WTC11 (cell line): Measurements from ENCODE around the gene ZBTB7C. TPM values are rescaled to one million over a fixed set of nuclear protein-coding genes. Genes with fewer than 3 reads are reported as not detected.

Experiments
- ATAC-seq: fragments of 200-7000 bp; cut with Tn5 transposase; 2 replicates; pipeline ENCODE4 v1.10.0; 2021; ENCODE audit warnings: mild to moderate bottlenecking, moderate library complexity
- CTCF ChIA-PET: fragments of 300-600 bp; sonication (Branson Sonifier 250); formaldehyde crosslinking; loops from one replicate; lab custom pipeline; 2021; ENCODE audit warnings: antibody characterized with exemption; lab: Charles Lee
- POLR2A ChIA-PET: fragments of 350-600 bp; sonication (Branson Sonifier 250); formaldehyde crosslinking; loops from one replicate; lab custom pipeline; 2021; ENCODE audit warnings: antibody characterized with exemption; lab: Charles Lee
- DNase-seq: peaks from one replicate; pipeline ENCODE4 v3.0.0; 2021; ENCODE audit warnings: low spot score
- H3K27ac Mint-ChIP-seq: 2 replicates; pipeline ENCODE4 v1.8.0; 2021; ENCODE audit warnings: mixed read lengths
- H3K27me3 Mint-ChIP-seq: 2 replicates; pipeline ENCODE4 v1.8.0; 2021; ENCODE audit warnings: low read depth, mild to moderate bottlenecking, moderate library complexity, mixed read lengths
- H3K36me3 Mint-ChIP-seq: 2 replicates; pipeline ENCODE4 v1.8.0; 2021; ENCODE audit warnings: mixed read lengths
- H3K4me1 Mint-ChIP-seq: 2 replicates; pipeline ENCODE4 v1.8.0; 2022; ENCODE audit warnings: mixed read lengths
- H3K4me3 Mint-ChIP-seq: 2 replicates; pipeline ENCODE4 v1.8.0; 2021; ENCODE audit warnings: mild to moderate bottlenecking, moderate library complexity, mixed read lengths
- H3K9me3 Mint-ChIP-seq: 2 replicates; pipeline ENCODE4 v1.8.0; 2021; ENCODE audit warnings: mixed read lengths
- CBFB ChIP-seq: sonication (generic); formaldehyde crosslinking; IDR thresholded peaks from 2 replicates; pipeline ENCODE4 v1.8.1; 2022; ENCODE audit warnings: mild to moderate bottlenecking, low read depth, missing genetic modification reagents
- CREB1 ChIP-seq: sonication (generic); formaldehyde crosslinking; IDR thresholded peaks from 2 replicates; pipeline ENCODE4 v1.8.0; 2023; ENCODE audit warnings: mild to moderate bottlenecking, missing genetic modification reagents
- ELF4 ChIP-seq: sonication (generic); formaldehyde crosslinking; IDR thresholded peaks from 2 replicates; pipeline ENCODE4 v1.8.1; 2022; ENCODE audit warnings: low read depth, mild to moderate bottlenecking, moderate library complexity, missing genetic modification reagents
- GTF2I ChIP-seq: fragments of 250-450 bp; sonication (Bioruptor Pico); conservative IDR thresholded peaks from 2 replicates; pipeline ENCODE4 v1.4.0; 2021; ENCODE audit warnings: mild to moderate bottlenecking
- IRF2 ChIP-seq: sonication (generic); formaldehyde crosslinking; IDR thresholded peaks from 2 replicates; pipeline ENCODE4 v1.8.0; 2022; ENCODE audit warnings: low read depth, missing genetic modification reagents, borderline replicate concordance
- MXD4 ChIP-seq: fragments of 250-450 bp; sonication (Bioruptor Pico); IDR thresholded peaks from 2 replicates; pipeline ENCODE4 v1.8.0; 2021; ENCODE audit warnings: mild to moderate bottlenecking, moderate library complexity, borderline replicate concordance
- NFE2L1 ChIP-seq: sonication (generic); formaldehyde crosslinking; IDR thresholded peaks from 2 replicates; pipeline ENCODE4 v1.8.1; 2023; ENCODE audit warnings: missing genetic modification reagents
- NFYB ChIP-seq: sonication (generic); formaldehyde crosslinking; conservative IDR thresholded peaks from 2 replicates; pipeline ENCODE4 v1.8.0; 2022; ENCODE audit warnings: low read depth, missing genetic modification reagents
- NR1H2 ChIP-seq: sonication (generic); formaldehyde crosslinking; IDR thresholded peaks from 2 replicates; pipeline ENCODE4 v1.9.0; 2021; ENCODE audit warnings: mild to moderate bottlenecking, moderate library complexity, missing genetic modification reagents
- SMAD4 ChIP-seq: sonication (generic); formaldehyde crosslinking; IDR thresholded peaks from 2 replicates; pipeline ENCODE4 v1.8.0; 2022; ENCODE audit warnings: mild to moderate bottlenecking, missing genetic modification reagents
- TCF7 ChIP-seq: sonication (generic); formaldehyde crosslinking; IDR thresholded peaks from 2 replicates; pipeline ENCODE4 v1.8.0; 2022; ENCODE audit warnings: mild to moderate bottlenecking, low read depth, missing genetic modification reagents, moderate library complexity
- TEAD1 ChIP-seq: sonication (generic); formaldehyde crosslinking; IDR thresholded peaks from 2 replicates; pipeline ENCODE4 v1.8.0; 2022; ENCODE audit warnings: mild to moderate bottlenecking, missing genetic modification reagents
- ZNF232 ChIP-seq: sonication (generic); formaldehyde crosslinking; IDR thresholded peaks from 2 replicates; pipeline ENCODE4 v1.8.0; 2022; ENCODE audit warnings: mild to moderate bottlenecking, missing genetic modification reagents
- ZNF263 ChIP-seq: sonication (generic); formaldehyde crosslinking; IDR thresholded peaks from 2 replicates; pipeline ENCODE4 v1.8.1; 2022; ENCODE audit warnings: low read depth, mild to moderate bottlenecking, moderate library complexity, missing genetic modification reagents
- ZNF317 ChIP-seq: sonication (generic); formaldehyde crosslinking; IDR thresholded peaks from 2 replicates; pipeline ENCODE4 v1.8.1; 2023; ENCODE audit warnings: low read depth, mild to moderate bottlenecking, moderate library complexity, missing genetic modification reagents, borderline replicate concordance
- total RNA-seq: library from RNA; stranded (reverse); gene quantifications from 3 replicates; pipeline ENCODE4 v1.2.3, GENCODE V29; 2021
- TF ChIP-seq, protein P1 (sequence below): sonication (generic); formaldehyde crosslinking; IDR thresholded peaks from 2 replicates; pipeline ENCODE4 v1.8.0; 2022; ENCODE audit warnings: mild to moderate bottlenecking, missing genetic modification reagents
- TF ChIP-seq, protein P2 (sequence below): fragments of 250-450 bp; sonication (Bioruptor Pico); IDR thresholded peaks from 2 replicates; pipeline ENCODE4 v2.1.2; 2022; ENCODE audit warnings: mild to moderate bottlenecking, moderate library complexity
- TF ChIP-seq, protein P3 (sequence below): fragments of 250-450 bp; sonication (Bioruptor Pico); IDR thresholded peaks from 2 replicates; pipeline ENCODE4 v1.9.0; 2021; ENCODE audit warnings: mild to moderate bottlenecking, borderline replicate concordance
- TF ChIP-seq, protein P4 (sequence below): sonication (generic); formaldehyde crosslinking; IDR thresholded peaks from 2 replicates; pipeline ENCODE4 v1.8.1; 2023; ENCODE audit warnings: mild to moderate bottlenecking, missing genetic modification reagents, moderate library complexity
- TF ChIP-seq, protein P5 (sequence below): fragments of 200-600 bp; IDR thresholded peaks from 2 replicates; pipeline ENCODE4 v1.8.0; 2022; ENCODE audit warnings: antibody characterized with exemption
- TF ChIP-seq, protein P6 (sequence below): fragments of 250-450 bp; sonication (Bioruptor Pico); IDR thresholded peaks from 2 replicates; pipeline ENCODE4 v1.9.0; 2021; ENCODE audit warnings: mild to moderate bottlenecking

Gene ZBTB7C
- total RNA-seq, 1 experiment from 2014 or later: 0.48 TPM

DNA sequence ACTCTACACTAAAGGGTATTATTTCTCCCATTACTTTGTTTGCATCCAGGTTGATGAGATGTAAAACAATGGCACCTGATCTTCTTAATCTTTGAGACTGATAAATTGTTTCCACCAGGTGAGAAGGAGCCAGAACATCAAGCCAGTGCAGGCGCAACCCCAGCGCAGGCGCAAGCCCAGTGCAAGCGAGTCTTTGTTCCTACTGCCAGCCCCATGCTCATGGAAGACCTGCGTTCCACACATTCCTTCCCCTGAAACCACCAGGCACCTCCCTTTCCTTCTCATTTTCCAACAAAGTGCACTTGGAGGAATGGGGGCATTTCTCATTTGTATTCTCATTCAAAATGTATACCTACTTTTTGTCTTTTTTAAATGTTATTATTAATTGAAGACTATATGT lies 290.0 kb downstream of the ZBTB7C start:
- Mint-ChIP-seq H3K36me3 (no peaks in the 10 kb centered on the region), H3K27ac (no peak overlapping the region), H3K9me3 (no peaks in the 10 kb centered on the region), H3K27me3 (no peaks in the 10 kb centered on the region), H3K4me1 (peaks cover 11% of the 10 kb centered on the region), H3K4me3 (no peak overlapping the region)
- DNase-seq (no peak), ATAC-seq (no peak)
- no peak for TF ChIP-seq CREB1 (CRISPR knock-in tag)
- no peak for TF ChIP-seq NFYB (CRISPR knock-in tag)
- ChIA-PET POLR2A (no interaction called here), CTCF (interaction anchor here (2.5 kb wide), 1 partner anchor 326 kb away, joined by 9 read pairs; no protein-coding TSS in a partner anchor)

DNA sequence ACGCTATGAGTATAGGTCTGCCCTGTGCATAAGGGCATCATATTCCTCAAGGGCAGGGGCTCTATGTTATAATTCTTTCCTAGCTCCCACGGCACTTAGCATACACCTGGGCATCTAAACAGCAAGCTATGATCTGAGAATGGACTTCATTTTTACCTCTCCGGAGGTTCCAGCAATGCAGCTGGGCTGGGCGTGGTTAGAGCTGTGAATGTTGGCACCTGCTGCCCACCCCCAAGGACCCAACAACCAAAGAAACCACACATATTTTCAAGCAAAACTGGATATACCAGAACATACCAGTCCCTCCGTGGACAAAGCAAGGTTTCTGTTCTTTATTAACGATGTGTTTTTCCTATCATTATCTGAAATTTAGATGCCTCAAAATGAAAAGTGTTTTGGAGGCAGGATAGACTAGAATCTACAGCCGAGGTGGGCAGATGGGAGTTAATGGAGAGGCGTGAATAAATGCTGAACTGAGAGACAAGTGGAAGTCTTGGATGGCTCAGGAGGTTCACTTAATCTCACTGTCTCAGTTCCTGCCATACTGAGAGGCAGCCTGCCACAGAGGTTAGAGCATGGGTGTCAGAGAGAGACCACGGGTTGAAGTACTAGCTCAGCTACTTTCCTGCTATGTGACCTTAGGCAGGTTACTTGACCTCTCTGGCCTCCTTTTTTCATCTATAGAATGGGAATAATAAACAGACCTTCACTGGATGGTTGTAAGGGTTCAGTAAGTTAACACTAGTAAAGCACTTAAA lies 292.1 kb downstream of the ZBTB7C start:
- Mint-ChIP-seq H3K27me3 (no peaks in the 10 kb centered on the region), H3K27ac (no peak overlapping the region), H3K9me3 (no peaks in the 10 kb centered on the region), H3K36me3 (no peaks in the 10 kb centered on the region), H3K4me1 (no peaks in the 10 kb centered on the region), H3K4me3 (no peak overlapping the region)
- DNase-seq (no peak), ATAC-seq (no peak)
- POLR2A ChIA-PET: interaction anchor here (0.7 kb wide), 1 partner anchor 113 kb away, joined by 4 read pairs; no protein-coding TSS in a partner anchor
- CTCF ChIA-PET: interaction anchor here (2.5 kb wide), 1 partner anchor 328 kb away, joined by 9 read pairs; no protein-coding TSS in a partner anchor
- TF ChIP-seq NR1H2 (no peak), ZNF317 (CRISPR knock-in tag) (no peak), ZNF232 (CRISPR knock-in tag) (no peak), ELF4 (CRISPR knock-in tag) (no peak), TCF7 (CRISPR knock-in tag) (no peak), GTF2I (CRISPR knock-in tag) (no peak), CBFB (no peak)
- TF ChIP-seq, protein P1, sequence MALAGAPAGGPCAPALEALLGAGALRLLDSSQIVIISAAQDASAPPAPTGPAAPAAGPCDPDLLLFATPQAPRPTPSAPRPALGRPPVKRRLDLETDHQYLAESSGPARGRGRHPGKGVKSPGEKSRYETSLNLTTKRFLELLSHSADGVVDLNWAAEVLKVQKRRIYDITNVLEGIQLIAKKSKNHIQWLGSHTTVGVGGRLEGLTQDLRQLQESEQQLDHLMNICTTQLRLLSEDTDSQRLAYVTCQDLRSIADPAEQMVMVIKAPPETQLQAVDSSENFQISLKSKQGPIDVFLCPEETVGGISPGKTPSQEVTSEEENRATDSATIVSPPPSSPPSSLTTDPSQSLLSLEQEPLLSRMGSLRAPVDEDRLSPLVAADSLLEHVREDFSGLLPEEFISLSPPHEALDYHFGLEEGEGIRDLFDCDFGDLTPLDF: no peak
- TF ChIP-seq, protein P2, sequence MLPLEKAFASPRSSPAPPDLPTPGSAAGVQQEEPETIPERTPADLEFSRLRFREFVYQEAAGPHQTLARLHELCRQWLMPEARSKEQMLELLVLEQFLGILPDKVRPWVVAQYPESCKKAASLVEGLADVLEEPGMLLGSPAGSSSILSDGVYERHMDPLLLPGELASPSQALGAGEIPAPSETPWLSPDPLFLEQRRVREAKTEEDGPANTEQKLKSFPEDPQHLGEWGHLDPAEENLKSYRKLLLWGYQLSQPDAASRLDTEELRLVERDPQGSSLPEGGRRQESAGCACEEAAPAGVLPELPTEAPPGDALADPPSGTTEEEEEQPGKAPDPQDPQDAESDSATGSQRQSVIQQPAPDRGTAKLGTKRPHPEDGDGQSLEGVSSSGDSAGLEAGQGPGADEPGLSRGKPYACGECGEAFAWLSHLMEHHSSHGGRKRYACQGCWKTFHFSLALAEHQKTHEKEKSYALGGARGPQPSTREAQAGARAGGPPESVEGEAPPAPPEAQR (CRISPR knock-in tag): no peak
- TF ChIP-seq, protein P3, sequence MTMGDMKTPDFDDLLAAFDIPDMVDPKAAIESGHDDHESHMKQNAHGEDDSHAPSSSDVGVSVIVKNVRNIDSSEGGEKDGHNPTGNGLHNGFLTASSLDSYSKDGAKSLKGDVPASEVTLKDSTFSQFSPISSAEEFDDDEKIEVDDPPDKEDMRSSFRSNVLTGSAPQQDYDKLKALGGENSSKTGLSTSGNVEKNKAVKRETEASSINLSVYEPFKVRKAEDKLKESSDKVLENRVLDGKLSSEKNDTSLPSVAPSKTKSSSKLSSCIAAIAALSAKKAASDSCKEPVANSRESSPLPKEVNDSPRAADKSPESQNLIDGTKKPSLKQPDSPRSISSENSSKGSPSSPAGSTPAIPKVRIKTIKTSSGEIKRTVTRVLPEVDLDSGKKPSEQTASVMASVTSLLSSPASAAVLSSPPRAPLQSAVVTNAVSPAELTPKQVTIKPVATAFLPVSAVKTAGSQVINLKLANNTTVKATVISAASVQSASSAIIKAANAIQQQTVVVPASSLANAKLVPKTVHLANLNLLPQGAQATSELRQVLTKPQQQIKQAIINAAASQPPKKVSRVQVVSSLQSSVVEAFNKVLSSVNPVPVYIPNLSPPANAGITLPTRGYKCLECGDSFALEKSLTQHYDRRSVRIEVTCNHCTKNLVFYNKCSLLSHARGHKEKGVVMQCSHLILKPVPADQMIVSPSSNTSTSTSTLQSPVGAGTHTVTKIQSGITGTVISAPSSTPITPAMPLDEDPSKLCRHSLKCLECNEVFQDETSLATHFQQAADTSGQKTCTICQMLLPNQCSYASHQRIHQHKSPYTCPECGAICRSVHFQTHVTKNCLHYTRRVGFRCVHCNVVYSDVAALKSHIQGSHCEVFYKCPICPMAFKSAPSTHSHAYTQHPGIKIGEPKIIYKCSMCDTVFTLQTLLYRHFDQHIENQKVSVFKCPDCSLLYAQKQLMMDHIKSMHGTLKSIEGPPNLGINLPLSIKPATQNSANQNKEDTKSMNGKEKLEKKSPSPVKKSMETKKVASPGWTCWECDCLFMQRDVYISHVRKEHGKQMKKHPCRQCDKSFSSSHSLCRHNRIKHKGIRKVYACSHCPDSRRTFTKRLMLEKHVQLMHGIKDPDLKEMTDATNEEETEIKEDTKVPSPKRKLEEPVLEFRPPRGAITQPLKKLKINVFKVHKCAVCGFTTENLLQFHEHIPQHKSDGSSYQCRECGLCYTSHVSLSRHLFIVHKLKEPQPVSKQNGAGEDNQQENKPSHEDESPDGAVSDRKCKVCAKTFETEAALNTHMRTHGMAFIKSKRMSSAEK (CRISPR knock-in tag): no peak
- TF ChIP-seq, all 79 proteins: peak for 0

DNA sequence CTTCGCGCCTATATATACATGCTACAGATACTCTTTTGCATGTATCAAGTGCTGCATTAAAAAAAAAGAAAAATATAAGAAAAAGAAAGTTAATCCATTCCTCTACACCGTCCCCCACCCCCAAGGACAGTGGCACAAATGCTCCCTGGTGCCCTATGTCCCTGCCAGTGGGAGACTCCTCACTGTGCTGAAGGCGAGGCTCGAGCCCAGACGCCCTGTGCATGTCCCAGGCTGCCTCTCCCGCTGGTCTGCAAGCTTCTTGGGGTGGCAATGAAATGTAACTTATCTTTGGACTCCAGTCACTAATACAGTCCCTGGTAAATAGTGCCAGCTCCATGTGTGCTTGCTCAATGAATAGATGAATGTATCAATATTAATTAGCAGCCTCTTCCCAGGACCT lies 293.2 kb downstream of the ZBTB7C start:
- Mint-ChIP-seq H3K4me3 (no peak overlapping the region), H3K27ac (no peak overlapping the region), H3K27me3 (no peaks in the 10 kb centered on the region), H3K4me1 (peaks cover under 1% of the 10 kb centered on the region; the same call in 1 of the 2 replicates), H3K36me3 (no peaks in the 10 kb centered on the region), H3K9me3 (no peaks in the 10 kb centered on the region)
- ATAC-seq (no peak), DNase-seq (no peak)
- CTCF ChIA-PET: no interaction called here
- POLR2A ChIA-PET: no interaction called here
- TF ChIP-seq ZNF263 (CRISPR knock-in tag): no peak
- no peak for TF ChIP-seq SMAD4 (CRISPR knock-in tag)
- TF ChIP-seq, protein P4, sequence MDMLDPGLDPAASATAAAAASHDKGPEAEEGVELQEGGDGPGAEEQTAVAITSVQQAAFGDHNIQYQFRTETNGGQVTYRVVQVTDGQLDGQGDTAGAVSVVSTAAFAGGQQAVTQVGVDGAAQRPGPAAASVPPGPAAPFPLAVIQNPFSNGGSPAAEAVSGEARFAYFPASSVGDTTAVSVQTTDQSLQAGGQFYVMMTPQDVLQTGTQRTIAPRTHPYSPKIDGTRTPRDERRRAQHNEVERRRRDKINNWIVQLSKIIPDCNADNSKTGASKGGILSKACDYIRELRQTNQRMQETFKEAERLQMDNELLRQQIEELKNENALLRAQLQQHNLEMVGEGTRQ (CRISPR knock-in tag): no peak
- TF ChIP-seq, protein P5, sequence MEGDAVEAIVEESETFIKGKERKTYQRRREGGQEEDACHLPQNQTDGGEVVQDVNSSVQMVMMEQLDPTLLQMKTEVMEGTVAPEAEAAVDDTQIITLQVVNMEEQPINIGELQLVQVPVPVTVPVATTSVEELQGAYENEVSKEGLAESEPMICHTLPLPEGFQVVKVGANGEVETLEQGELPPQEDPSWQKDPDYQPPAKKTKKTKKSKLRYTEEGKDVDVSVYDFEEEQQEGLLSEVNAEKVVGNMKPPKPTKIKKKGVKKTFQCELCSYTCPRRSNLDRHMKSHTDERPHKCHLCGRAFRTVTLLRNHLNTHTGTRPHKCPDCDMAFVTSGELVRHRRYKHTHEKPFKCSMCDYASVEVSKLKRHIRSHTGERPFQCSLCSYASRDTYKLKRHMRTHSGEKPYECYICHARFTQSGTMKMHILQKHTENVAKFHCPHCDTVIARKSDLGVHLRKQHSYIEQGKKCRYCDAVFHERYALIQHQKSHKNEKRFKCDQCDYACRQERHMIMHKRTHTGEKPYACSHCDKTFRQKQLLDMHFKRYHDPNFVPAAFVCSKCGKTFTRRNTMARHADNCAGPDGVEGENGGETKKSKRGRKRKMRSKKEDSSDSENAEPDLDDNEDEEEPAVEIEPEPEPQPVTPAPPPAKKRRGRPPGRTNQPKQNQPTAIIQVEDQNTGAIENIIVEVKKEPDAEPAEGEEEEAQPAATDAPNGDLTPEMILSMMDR: no peak
- no peak for TF ChIP-seq MXD4 (CRISPR knock-in tag)
- TF ChIP-seq TEAD1: no peak
- TF ChIP-seq, protein P1: no peak
- TF ChIP-seq, protein P6, sequence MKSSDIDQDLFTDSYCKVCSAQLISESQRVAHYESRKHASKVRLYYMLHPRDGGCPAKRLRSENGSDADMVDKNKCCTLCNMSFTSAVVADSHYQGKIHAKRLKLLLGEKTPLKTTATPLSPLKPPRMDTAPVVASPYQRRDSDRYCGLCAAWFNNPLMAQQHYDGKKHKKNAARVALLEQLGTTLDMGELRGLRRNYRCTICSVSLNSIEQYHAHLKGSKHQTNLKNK (CRISPR knock-in tag): no peak
- TF ChIP-seq IRF2 (CRISPR knock-in tag): no peak
- TF ChIP-seq NFE2L1 (CRISPR knock-in tag): no peak
